Activated T-cell treated with anti-CD3 and anti-CD28 coated beads for 48 hours (primary cell): ENCODE measurements around the gene PTPRT.

Experiments
- DNase-seq: peaks from one replicate; pipeline ENCODE4 v3.0.0-alpha.2; 2020; ENCODE audit warnings: low read depth

The PTPRT gene

GRCh38 chr20:42611889-42612837 lies 577.5 kb downstream of the PTPRT start:
- no peak for DNase-seq

GRCh38 chr20:42611423-42611822 lies 578.3 kb downstream of the PTPRT start:
- no peak for DNase-seq

- no peak for DNase-seq
Observed at GRCh38 chr20:42610070-42610469, 579.6 kb downstream of the PTPRT start.

GRCh38 chr20:42609618-42610017 lies 580.1 kb downstream of the PTPRT start:
- DNase-seq: no peak

GRCh38 chr20:42604998-42605956 lies 584.4 kb downstream of the PTPRT start:
- no peak for DNase-seq

- DNase-seq: no peak
Observed at GRCh38 chr20:42603655-42604054, 586.1 kb downstream of the PTPRT start.

GRCh38 chr20:42598581-42598980 lies 591.1 kb downstream of the PTPRT start:
- DNase-seq: no peak

- no peak for DNase-seq
Observed at GRCh38 chr20:42595625-42596024, 594.1 kb downstream of the PTPRT start.

GRCh38 chr20:42594659-42595058 lies 595.0 kb downstream of the PTPRT start:
- no peak for DNase-seq

- no peak for DNase-seq
Observed at GRCh38 chr20:42594011-42594410, 595.7 kb downstream of the PTPRT start.

GRCh38 chr20:42589976-42590639 lies 599.6 kb downstream of the PTPRT start:
- DNase-seq: no peak

- DNase-seq: no peak
Observed at GRCh38 chr20:42588847-42589246, 600.9 kb downstream of the PTPRT start.

- DNase-seq: no peak
Observed at GRCh38 chr20:42587427-42587826, 602.3 kb downstream of the PTPRT start.

GRCh38 chr20:42581311-42581710 lies 608.4 kb downstream of the PTPRT start:
- no peak for DNase-seq

- DNase-seq: no peak
Observed at GRCh38 chr20:42576167-42576566, 613.5 kb downstream of the PTPRT start.

GRCh38 chr20:42572320-42573016 lies 617.2 kb downstream of the PTPRT start:
- no peak for DNase-seq

GRCh38 chr20:42567409-42567808 lies 622.3 kb downstream of the PTPRT start:
- DNase-seq: no peak

GRCh38 chr20:42565235-42565995 lies 624.3 kb downstream of the PTPRT start:
- no peak for DNase-seq

GRCh38 chr20:42559665-42560064 lies 630.0 kb downstream of the PTPRT start:
- DNase-seq: no peak

- DNase-seq: no peak
Observed at GRCh38 chr20:42556575-42556974, 633.1 kb downstream of the PTPRT start.

GRCh38 chr20:42553374-42553773 lies 636.3 kb downstream of the PTPRT start:
- DNase-seq: no peak
